Mammary epithelial cell (primary cell): Measurements from ENCODE around the gene HEATR5A.

Experiments
- EZH2 ChIP-seq: IDR thresholded peaks from 2 replicates; pipeline ENCODE4 v1.6.1; 2012; ENCODE audit warnings: low read length, inconsistent platforms, borderline replicate concordance
- TF ChIP-seq, protein P1 (sequence below), 2 donors: IDR thresholded peaks in 1 of 2; conservative IDR thresholded peaks in 1 of 2; 2 replicates each; pipeline ENCODE4 v1.5.1; 2011 to 2012; ENCODE audit warnings: inconsistent platforms in 2 of 2, low read length in 2 of 2, mild to moderate bottlenecking in 2 of 2, control low read depth in 1 of 2, low read depth in 1 of 2; ENCODE audit not compliant: insufficient read depth in 1 of 2; ENCODE audit errors: extremely low read depth in 1 of 2

GRCh38 chr14:31395572-31396205 lies 24.7 kb downstream of the HEATR5A start:
- TF ChIP-seq, protein P1, sequence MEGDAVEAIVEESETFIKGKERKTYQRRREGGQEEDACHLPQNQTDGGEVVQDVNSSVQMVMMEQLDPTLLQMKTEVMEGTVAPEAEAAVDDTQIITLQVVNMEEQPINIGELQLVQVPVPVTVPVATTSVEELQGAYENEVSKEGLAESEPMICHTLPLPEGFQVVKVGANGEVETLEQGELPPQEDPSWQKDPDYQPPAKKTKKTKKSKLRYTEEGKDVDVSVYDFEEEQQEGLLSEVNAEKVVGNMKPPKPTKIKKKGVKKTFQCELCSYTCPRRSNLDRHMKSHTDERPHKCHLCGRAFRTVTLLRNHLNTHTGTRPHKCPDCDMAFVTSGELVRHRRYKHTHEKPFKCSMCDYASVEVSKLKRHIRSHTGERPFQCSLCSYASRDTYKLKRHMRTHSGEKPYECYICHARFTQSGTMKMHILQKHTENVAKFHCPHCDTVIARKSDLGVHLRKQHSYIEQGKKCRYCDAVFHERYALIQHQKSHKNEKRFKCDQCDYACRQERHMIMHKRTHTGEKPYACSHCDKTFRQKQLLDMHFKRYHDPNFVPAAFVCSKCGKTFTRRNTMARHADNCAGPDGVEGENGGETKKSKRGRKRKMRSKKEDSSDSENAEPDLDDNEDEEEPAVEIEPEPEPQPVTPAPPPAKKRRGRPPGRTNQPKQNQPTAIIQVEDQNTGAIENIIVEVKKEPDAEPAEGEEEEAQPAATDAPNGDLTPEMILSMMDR (conservative IDR thresholded peaks at IDR 0.05 in 1 of 2, IDR thresholded peaks at IDR 0.05 in 1 of 2; ENCODE audit: extremely low read depth in 1 of 2, insufficient read depth in 1 of 2, low read depth in 1 of 2, low read length in 2 of 2), result no peak
- no peak for TF ChIP-seq EZH2
